Activated CD8-positive, alpha-beta memory T cell treated with anti-CD3 and anti-CD28 coated beads, Interleukin-2, amount 50 U/mL, for 4 hours (primary cell): ENCODE results near the gene VSTM2L.

Experiments used
- DNase-seq: peaks from one replicate; pipeline ENCODE4 v3.0.0-alpha.2; 2020

Gene VSTM2L

DNA sequence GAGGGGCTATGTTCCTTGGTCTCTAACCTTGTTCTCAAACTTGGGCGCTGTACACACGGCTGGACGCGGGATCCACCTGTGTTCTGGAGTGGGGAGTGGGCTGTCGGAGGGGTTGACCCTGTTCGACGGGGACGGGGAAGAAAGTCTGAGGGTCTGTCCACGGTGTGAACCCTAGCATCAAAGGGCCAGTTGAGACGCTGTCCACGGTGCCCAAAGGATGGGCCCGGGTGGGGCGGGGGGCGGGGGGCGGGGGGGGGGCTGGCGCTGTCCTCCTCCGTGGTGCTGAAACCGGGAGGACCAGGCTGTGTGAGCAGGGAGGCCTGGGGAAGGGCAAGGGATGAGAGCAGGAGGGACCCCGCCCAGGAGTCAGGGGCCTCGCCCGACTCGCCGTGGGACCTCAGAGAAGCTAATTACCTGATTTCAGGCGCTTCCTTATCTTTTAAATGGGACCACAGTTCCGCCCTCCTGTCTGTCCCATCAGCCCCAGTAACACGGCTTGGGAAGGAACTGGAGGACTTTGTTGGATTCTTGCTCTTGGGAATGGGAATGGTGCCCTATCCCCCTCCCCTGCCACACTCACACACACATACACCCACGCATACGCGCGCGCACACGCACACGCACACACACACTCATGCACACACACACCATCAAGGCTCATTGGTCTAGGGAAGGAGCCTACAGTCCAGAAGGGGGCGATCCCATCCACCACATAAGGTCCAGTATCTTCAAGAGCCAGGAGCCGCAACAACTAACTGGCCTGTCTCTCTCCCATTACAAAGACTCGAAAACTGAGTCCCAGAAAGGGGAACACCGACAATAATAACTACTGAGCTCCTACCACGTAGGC, 1.0 kb upstream of the VSTM2L start:
- DNase-seq: no peak

DNA sequence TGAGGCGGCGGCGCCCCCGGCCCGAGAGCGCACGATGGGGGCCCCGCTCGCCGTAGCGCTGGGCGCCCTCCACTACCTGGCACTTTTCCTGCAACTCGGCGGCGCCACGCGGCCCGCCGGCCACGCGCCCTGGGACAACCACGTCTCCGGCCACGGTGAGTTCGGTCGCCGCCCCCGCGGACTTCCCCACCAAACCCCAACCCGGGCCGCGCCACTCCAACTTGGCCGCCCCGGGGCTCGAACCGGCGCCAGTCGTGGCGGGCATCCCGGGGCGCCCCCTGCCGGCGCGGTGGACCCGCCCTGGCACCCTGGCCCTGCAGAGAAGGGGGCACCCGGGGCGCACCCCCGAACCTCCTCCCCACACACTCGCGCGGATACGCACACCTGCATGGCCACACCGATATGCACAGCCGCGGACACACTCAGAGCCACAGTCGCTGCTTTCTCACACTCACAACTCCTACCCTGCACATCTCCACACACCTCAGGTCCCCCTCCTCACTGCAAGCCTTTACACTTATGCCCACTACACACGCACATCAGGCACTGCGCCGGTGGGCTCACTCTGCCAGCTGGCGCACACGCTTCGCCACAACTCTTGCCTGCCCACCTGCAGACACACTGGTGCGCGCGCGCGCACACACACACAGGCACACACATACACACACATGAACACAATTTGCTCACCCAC, 535 bp downstream of the VSTM2L start:
- no peak for DNase-seq

DNA sequence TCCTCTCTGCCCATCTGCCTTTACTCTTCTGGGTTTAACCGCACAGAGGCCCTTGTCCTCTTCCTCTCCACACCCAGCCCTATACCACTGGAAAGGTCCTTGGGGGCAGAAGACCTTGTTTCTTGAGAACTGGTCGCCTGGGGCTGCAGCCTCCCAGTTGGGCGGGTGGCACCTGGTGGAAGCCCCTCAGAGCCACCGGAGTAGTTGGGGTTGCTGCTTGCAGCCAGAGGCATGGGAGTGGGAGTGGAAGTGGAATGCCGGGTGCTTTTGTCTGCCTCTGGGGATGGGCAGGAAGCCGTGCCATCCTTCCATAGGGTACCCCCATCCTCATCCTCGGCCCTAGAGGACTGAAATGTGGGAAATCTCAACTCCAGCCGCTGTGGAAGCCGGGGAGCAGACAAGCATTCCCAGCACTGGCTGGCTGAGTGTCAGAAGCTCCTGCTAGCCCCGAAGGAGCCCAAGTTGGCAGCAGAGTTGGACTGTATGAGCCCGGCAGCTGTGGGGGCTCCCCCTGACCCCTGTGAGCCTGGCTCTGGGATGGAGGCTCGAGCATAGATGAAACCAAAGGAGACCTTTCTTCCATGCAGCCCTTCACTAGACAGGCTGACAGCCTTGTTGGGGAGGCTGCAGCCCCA, 1.2 kb downstream of the VSTM2L start:
- no peak for DNase-seq

DNA sequence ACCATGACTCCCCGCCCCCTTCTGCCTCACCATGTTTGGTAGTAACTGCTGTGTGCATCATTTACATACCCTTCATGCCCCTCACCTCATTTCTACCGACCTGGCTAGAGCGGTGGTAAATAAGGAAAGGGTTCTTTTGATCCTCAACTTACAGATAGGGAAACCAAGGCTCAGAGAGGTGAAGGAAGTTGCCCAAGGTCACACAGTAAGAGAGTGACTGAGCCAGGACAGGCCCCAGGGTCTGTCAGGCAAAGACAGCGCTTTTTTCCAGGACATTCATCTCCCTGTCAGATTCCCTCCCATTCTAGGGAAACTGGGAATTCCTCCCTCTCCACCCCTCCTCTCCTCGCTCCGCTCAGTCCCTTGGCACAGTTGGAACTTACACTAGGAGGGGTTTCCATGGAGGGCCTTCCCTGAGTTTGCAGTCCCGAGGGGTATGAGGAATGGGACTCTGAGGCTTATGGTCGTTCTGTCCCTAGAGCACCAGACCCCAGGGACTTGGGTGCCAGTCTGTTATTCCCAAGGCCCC, 2.0 kb downstream of the VSTM2L start:
- DNase-seq: no peak

DNA sequence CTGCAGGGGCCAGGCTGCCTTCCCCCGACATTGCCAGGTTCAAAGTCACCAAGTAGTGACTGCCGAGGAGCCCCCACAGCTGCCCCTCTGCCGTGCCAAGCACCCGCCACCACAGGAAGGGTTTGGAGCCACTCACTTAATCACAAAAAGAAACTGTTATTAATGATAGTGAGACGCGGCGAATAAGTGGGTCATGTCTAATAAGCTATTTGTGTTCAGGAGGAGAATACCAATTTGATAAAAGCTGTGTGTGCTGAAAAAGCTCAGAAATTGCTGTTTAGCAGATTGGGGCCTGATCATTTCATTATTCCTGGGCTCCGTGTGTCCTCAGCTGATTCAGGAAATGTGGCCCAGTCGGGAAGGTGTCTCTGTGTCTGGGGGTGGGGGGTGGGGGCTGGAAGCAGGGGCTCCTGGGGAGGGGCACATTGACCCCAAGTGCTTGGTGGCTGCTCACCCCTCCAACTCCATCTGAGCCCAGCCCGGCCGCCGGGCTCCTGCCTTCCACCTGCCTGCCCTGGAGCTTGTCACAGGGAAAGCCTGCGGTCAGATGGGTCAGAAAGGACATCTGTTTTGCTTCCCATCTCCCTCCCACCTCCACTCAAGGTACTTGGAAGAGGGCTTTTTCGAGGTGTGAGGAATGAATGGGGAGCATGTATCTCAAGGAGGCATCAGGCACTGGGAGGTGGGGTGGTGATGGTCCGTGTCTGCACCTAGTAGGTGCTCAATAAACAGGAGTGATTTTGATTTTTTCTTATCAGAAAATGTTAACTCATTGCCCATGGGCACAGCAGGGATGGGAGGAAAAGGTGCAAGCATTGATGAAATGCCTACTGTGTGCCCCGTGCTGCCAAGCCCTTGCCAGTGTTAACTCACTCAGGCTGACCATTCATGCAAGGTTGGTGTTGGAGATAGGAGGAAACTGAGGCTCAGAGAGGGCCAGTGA, 3.0 kb downstream of the VSTM2L start:
- DNase-seq: no peak

DNA sequence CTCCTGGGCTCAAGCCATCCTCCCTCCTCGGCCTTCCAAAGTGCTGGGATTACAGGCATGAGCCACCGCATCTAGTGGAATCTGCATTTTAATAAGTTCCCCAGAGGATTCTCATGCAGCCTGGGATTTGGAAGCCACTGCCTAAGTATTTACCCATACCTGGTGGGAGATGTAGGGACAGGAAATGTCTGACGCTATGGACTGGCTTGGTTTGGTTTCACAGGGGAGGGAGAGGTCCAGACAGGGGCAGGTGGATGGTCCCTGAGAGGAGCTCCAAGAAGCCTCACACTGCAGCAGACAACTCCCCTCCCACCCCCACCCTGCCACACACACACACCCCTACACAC, 4.4 kb downstream of the VSTM2L start:
- DNase-seq: no peak

DNA sequence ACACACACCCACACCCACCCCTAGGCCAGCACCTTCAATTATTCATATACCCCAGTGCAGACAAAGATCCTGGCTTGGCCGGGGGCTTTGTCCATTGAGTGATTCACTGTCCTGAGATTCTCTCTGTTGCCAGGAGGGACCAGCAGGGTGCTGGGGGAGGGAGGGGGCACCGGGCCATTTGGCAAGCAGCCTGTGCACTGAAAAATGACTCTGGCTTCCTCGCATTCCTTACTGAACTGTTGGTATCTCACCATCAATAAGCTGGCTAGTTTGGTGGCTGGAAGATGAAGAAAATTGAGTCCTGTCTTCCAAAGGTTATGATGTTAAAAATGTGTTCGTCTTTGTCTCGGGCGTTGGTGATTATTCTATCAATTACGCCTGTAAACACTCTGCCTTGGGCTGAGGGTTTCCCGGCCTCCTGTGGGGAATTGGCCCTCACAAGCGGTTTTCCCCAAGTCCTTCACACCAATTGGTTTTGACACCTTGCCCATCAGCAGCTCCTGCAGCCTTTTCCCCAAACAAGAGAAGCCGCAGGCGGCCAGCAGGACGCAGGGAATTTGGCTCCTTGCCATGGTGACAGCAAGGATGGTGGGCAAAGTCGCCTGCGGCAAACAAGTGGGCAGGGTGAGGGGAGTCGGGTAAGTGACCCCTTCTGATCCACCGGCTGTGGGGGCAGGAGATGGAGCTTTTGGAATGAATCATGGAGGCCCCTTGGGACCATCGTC, 4.9 kb downstream of the VSTM2L start:
- DNase-seq: no peak

DNA sequence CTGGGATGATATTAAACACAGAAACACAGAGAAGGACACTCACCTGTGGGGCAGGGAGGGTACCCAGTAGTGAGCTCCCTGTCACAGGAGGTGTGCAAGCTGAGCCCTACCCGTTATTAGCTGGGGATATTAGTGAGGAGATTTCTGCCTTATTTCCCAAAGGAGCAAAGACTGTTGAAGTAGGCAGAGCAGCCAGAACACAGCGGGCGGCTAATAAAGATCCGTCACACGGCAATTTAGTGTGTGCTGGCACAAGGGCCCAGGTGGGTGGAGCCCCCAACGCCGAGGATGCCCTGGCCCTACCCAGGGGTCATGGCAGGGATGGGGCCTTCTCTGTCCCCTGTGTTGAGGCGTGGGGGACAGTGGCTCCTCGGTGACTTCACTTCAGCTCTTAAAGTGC, 8.3 kb downstream of the VSTM2L start:
- DNase-seq: no peak

DNA sequence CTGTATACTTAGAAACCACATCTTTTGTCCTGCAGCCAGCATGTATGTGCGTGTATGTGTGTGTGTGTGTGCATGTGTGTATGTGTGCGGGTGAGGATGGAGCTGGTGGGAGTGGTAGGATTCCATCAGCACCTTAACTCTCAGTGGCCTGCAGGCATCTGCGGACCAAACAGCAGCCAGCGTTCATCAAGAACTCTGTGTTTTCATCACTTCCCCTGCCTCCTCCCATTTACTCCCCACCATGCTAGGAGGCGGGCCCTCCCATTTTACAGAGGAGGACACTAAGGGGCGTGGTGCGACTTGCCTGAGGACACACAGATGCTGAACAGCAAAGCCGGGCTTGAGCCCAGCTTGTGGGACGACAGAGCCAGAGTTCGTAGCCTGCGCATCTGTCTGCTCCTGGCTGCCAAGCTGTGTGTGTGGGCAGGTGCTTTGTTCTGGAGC, 8.9 kb downstream of the VSTM2L start:
- no peak for DNase-seq

DNA sequence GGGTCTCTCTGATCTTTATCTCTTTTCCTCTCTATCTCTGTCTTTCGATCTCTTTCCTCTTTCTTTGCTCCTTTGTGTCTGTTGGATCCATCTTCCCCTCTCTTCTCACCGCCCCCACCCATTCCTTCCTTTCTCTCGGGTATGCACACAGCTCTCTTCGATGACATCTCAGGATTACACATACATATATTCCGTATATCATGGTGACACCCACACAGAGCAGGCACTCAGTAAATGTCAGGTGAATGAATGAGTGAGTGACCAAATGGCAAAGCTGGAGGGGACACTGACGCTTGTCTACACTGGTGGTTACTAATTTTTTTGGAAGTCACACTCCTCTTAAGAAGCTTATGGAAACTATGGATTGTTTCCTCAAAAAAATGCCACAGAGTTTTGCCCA, 9.9 kb downstream of the VSTM2L start:
- no peak for DNase-seq

DNA sequence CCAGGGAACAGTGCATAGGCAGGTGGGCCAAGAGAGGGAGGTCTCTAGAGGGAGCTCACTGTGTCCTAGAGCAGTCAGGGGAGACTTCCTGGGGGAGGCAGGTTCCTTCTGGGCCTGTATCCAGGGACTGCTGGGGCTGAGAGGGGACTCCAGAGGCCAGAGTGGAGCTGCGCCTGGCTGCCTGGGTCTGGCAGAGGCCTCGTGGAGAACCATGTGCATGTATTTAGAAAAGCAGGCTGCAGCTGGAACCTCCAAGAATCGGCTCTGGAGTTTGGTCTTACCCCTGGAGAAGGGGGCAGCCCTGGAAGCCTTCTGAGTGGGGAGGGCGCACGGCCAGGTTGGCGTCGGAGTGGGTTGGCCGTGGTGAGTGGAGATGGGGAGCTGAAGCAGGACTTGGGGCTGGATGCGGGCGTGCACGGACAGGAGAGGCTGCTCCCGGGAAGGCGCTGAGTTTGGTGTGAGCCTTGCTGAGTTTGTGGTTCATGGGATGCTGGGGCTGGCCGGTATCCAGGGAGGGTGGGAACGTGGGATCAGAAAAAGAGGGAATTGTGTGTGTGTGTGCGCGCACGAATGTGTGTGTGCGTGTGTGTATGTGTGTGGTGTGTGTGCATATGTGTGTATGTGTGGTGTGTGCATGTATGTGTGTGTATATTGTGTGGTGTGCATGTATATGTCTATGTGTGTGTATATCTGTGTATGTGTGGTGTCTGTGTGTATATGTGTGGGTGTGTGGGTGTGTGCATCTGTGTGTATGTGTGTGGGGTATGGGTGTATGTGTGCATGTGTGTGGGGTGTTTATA, 10.8 kb downstream of the VSTM2L start:
- no peak for DNase-seq

DNA sequence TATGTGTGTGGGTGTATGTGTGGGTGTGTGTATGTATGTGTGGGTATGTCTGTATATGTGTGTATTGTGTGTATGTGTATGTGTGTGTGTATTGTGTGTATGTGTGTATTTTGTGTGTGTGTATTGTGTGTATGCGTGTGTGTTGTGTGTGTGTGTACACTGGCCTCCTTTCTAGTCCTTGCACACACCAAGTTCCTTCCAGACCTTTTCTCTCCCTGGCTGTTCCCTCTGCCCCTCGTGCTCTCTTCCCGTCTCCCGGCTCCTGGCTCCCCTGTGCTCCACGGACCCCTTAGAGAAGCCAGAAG, 11.4 kb downstream of the VSTM2L start:
- no peak for DNase-seq

DNA sequence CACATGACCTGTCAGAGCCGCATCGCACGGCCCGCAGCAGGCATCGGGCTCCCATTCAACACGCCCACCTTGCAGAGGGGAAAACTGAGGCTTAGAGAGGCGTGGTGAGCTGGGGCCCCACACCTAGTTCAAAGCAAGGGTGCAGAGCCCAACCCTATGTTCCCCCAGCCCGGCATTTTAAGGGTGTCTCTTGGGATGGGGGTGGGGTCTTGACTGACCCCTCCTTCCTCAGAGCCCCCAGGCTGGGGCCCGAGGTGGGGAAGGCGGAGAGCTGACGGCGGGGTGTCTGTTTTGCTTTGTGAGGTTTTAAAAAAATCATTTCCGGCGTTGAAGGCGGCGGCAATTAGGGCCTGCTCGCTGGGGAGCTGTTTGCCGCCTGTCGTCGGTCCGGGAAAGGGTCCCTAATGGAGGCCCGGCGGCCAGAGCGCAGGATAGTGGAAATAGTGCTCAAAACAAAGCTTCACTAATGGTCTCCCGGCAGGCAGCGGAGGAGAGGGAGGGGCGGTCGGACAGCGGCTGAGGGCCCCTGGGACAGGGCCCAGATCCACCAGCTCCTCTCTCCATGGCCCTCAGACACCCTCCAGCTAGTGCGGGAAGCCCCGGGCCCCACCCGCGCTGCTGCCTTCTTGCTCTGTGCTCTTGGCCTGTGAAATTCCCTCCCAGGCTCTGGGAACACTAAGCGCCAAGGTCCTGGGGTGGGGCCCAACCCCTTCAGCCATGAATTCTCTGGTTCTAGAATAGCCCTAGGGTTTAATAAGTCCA, 11.9 kb downstream of the VSTM2L start:
- DNase-seq: peak; percentile 18

DNA sequence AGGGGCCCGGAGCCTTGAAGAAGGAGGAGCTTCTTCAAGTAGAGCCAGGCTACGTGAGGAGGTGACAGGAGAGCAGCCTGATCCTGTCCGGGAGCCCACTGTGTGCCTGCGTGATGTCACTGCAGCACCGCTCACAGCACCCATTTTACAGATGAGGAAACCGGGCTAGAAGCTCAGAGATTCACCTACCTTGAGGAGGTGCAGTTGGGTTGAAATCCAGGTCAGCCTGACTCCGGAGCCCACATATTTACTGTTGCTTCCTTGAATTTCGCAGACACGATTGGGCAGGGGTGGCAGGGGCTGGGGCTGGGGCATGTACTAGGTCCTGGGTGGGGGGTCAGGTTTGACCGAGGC, 12.5 kb downstream of the VSTM2L start:
- no peak for DNase-seq

DNA sequence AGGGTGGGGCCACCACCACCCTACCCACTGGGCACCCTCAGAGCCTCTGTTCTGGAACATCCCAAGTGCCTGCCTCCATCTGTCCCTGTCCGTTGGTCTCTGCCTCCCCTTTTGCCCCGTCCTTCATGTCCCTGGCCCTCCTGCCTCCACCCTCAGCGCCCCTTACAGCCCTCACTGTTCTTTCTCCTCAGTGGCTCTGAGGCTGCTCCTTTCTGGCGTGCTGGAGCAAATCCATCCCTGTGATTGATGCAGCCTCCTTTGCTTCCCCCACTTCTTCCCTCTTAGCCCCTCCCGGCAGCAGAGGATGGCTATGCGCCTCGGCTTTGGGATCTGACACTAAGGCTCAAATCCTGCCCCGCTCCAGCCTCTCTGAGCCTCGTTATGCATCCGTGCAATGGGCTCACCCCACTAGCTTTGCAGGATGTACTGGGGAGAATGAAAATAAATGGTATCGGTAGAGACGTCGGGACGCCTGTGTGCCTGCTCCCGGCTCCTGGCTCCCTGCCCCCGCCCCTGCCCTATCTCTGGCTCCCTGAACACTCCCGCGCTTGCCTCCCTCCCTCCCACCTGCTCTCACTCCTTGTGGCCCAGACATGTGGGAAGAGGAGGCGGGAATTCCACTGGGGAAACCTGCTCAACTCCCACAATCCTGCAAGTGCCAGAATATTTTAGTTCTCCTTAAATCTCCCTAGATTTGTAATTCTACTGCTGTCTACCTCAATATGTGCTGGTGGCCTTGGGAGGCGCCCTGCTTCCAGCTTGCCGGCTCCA, 13.1 kb downstream of the VSTM2L start:
- DNase-seq: no peak

DNA sequence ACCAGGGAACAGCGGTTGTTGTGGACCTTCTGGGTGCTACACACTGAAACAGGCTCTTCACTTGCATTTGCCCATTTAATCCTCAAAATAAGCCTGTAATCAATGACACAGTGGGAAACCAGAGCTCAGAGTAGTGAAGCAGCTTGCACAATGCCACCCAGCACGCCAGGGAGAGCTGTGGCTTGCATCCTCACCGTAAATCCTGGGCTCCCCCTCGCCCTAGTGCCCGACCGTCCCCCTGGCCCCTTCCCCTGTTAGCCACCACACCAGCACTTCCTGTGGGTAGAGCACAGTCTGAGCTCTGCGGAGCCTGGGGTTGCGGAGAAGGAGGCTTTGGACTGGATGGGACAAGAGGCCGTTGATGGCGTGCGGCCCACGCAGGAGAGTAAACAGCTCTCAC, 14.5 kb downstream of the VSTM2L start:
- DNase-seq: no peak

DNA sequence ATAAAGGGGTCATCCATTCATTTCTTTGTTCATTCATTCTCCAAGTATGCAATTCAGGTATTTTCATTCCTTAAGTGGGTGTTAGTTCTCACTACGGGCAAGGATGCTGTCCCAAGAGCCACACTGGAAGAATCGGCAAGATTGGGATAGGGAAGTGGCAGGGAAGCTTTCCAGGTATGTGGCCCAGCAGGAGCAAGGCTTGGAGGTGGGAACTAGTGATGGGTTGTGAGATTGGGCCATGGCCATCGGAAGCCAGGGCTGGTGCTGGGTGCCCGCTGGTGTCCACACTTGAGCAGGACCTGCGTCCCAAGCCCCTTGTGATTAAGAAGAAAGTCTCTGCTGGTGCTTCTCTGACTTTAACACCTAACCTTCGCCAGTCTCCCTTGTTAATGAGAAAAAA, 15.1 kb downstream of the VSTM2L start:
- no peak for DNase-seq

DNA sequence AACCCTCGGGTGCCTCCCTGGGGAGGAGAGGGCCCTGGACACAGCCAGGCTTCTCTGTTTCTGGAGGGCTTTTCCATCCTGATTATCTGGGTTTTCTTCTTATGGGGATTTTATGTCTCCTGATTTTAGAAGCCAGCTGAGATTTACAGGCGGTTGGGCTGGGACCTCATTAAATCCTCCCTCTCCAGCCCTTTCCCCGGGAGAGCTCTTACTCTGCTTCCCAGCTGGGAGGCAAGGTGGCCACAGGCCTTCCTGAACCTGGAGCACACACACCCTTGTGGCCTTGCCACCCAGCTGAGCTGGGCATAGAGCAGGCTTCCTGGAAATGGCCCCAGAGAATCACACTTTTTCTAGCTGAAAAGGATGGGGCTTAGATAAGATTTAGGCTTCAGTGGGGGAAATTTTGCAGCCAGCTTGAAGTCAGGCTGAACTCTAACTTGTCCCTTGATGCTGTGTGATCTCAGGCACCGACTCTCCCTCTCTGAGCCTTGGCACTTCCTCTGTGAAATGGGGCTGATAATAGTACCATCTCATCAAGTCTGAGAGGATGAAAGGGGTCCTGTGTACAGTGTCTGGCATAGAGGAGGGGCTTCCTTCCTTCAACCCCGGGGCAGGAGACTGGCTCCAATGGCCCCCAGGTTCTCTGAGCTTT, 16.6 kb downstream of the VSTM2L start:
- no peak for DNase-seq

DNA sequence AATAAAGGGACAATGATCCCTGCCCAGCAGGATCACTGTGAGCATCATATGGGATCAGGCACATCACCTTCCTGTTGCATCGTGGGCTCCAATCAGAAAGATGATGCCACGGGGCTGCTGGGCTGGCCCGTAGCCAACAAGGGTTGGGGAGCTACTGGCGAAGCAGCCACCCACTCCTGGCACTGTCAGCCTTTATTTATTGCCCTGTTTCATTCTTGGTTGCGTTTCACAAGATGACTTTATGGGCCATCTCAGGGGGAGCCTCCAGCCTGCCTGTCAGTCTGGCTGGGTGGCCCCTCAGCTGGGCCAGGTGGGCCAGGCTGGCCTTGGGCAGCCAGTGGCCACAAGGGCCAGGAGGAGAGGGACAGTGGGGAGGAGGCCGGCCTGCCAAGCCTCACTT, 17.3 kb downstream of the VSTM2L start:
- DNase-seq: no peak
